ENCODE results near the gene FAM53B.

FAM53B gene

DNA sequence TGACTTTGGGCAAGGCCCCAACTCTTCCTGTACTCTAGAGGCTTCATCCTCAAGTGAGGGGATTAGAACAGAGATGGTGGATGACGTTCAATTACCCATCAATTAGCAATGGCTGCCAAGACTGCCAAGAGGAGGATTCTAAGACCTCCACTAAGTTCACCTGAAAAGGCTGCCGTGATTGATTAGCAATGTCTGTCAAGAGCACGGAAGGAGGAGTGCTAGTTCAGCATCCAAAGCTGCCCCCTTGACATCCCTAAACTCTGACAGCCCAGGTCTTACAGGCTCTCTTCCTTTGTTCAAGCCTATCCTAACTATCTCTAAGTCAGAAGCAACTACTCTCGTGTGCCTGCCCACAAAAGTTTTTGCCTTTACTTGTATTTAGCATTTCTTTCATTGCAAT, 68.4 kb downstream of the FAM53B start:
- no peak for DNase-seq (ENCODE audit: low read depth, low spot score)
- in situ Hi-C loops (cut with HindIII; ENCODE audit: low sequenced_read_pairs) = no loop called here
- no peak overlapping the region for H3K4me3 ChIP-seq (ENCODE audit: low read depth, low read length)
- TF ChIP-seq, protein P1, sequence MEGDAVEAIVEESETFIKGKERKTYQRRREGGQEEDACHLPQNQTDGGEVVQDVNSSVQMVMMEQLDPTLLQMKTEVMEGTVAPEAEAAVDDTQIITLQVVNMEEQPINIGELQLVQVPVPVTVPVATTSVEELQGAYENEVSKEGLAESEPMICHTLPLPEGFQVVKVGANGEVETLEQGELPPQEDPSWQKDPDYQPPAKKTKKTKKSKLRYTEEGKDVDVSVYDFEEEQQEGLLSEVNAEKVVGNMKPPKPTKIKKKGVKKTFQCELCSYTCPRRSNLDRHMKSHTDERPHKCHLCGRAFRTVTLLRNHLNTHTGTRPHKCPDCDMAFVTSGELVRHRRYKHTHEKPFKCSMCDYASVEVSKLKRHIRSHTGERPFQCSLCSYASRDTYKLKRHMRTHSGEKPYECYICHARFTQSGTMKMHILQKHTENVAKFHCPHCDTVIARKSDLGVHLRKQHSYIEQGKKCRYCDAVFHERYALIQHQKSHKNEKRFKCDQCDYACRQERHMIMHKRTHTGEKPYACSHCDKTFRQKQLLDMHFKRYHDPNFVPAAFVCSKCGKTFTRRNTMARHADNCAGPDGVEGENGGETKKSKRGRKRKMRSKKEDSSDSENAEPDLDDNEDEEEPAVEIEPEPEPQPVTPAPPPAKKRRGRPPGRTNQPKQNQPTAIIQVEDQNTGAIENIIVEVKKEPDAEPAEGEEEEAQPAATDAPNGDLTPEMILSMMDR (IDR thresholded peaks at IDR 0.05; ENCODE audit: low read depth, low read length) = no peak

DNA sequence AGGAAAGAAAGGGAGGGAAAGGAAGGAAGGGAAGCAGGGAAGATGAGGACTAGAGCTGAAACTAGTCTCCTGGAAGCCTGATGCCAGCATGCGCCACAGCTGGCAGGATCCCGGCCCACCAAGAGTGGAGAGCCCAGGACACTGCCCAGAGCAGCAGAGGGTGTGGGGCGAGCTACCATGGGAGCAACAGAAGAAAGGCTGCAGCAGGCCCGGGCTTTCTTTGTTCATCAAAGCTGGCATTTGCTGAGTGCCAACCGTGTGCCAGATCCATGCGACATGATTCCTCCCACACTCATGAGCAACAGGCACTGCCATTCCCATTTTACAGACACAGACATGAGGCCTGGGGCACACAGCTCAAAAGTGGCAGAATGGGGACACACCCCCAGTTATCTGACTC, 68.9 kb downstream of the FAM53B start:
- TF ChIP-seq, protein P1 (IDR thresholded peaks at IDR 0.05; ENCODE audit: low read depth, low read length) = no peak
- in situ Hi-C loops (cut with HindIII; ENCODE audit: low sequenced_read_pairs) = no loop called here
- no peak overlapping the region for H3K4me3 ChIP-seq (ENCODE audit: low read depth, low read length)
- DNase-seq (ENCODE audit: low read depth, low spot score) = no peak

DNA sequence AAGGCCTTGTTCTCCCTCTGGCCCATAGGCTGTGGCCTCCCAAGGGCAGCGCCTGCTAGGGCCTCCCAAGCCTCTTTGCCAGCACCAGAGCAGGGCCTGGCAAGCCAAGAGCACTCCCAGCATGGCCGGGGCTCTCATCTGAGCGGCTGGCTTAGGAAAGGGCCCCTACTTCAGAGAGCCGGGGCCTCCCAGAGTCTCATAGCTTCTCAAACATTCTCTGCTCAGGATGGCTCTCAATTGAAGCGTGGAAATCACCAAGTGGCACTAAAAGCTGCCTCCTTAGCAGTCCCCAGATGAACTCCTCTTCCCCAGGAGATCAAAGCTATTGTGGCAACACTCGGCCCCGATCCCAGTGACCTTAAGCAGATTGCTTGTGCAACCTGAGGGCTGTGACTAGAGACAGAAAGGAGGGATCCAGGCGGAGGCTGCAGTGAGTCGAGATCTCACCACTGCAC, 69.4 kb downstream of the FAM53B start:
- TF ChIP-seq, protein P1 (IDR thresholded peaks at IDR 0.05; ENCODE audit: low read depth, low read length) = no peak
- in situ Hi-C loops (cut with HindIII; ENCODE audit: low sequenced_read_pairs) = no loop called here
- DNase-seq (ENCODE audit: low read depth, low spot score) = no peak
- no peak overlapping the region for H3K4me3 ChIP-seq (ENCODE audit: low read depth, low read length)

DNA sequence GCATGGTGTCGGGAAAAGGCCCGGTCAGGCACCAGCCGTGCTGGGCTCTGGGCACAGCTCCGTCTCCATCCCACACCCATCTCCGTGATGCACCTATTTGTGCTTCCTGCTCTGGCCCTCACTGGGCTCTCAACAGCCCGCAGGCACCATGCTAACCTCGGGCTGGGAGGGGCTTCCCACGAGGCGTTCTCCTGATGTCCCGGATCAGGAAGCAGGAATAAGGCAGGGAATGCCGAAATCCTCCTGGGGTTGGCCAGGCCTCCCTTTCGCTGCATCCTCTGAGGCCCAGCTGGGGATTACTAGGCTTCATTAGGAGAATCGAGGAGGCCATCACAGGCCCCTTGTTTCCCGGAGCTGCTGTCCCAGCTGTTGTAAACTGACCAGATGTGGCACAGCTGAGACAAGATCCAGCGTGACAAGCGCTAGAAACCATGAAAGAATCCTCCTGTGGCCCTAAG, 72.0 kb downstream of the FAM53B start:
- no peak overlapping the region for H3K4me3 ChIP-seq (ENCODE audit: low read depth, low read length)
- in situ Hi-C loops (cut with HindIII; ENCODE audit: low sequenced_read_pairs) = no loop called here
- no peak for DNase-seq (ENCODE audit: low read depth, low spot score)
- TF ChIP-seq, protein P1 (IDR thresholded peaks at IDR 0.05; ENCODE audit: low read depth, low read length) = no peak

DNA sequence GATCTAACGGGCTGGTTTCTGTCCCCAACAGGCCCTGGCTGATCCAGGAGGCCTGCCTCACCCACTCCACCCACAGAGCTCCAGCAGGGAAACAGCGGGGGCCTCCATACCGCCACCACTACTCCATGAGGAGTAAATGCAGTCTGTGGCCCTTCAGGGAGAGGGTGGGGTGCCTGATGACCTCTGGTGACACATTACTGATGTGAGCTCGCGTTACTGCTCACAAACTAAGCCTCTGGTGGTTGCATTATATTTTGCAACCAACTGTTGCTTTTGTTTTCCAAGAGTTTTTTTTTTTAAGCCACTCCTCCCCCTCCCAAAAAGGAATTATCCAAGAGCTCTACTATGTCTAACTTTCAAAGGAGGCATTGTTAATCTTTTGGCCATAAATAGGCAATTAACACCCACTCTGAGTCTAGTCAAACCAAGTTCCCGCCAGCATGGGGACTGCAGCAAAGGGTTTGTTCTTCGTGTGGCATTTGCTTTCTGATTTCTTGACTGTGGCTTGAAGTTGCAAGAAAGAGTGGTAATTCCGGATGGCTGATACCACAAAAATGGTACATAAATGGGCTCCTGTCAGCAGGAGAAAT, 72.6 kb downstream of the FAM53B start:
- no peak for DNase-seq (ENCODE audit: low read depth, low spot score)
- in situ Hi-C loops (cut with HindIII; ENCODE audit: low sequenced_read_pairs) = no loop called here
- no peak overlapping the region for H3K4me3 ChIP-seq (ENCODE audit: low read depth, low read length)
- TF ChIP-seq, protein P1 (IDR thresholded peaks at IDR 0.05; ENCODE audit: low read depth, low read length) = no peak

DNA sequence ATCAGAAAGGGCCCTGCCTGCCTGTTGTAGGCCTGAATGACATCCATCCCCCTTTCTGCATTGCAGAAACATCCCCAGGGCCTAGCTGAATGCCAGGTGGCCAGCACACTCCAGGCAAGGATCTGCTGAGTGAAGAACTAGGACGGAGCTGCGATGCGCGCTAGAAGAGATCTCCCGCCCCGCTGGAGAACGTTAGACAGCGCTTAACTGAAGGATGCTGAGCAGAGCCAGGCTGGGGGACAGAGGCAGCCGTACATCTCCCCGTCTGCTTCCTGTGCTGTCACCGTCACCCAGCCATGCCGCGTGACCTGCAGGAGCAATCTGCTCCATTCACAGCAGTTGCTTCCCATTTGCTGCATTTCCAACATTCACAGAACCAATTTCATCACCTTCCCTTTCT, 73.3 kb downstream of the FAM53B start:
- TF ChIP-seq, protein P1 (IDR thresholded peaks at IDR 0.05; ENCODE audit: low read depth, low read length) = no peak
- in situ Hi-C loops (cut with HindIII; ENCODE audit: low sequenced_read_pairs) = no loop called here
- DNase-seq (ENCODE audit: low read depth, low spot score) = no peak

More for the DNA sequence above, 73.3 kb downstream of the FAM53B start:
- no peak overlapping the region for H3K4me3 ChIP-seq (ENCODE audit: low read depth, low read length)

Measured in astrocyte of the spinal cord (primary cell).